Activated gamma-delta T cell (primary cell): ENCODE results near the gene COL4A6.

ENCODE experiments used
- DNase-seq: peaks from one replicate; lab custom pipeline; 2025; lab: John Stamatoyannopoulos, UW

Gene COL4A6

GRCh38 chrX:108216919-108217571 is 221.2 kb downstream of the COL4A6 start:
- DNase-seq = no peak

DNA sequence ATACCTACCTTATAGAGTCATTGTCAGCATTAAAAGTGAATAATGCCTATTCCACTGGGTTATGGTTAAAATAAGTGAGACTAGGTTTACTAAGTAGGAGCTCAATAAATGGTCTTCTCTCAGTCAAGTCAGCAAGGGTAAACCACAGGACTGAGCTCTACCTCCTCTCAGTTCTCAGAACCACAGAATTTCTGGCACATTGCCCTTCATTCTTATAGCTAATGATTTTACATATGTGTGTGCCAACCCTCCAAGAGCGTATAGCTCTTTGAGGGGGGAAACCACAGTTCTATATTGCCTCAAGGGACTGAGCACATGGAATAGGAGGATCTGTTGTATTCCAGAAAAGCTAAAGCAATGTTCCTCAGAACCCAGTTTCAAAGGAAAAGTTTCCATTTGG is 221.8 kb downstream of the COL4A6 start:
- DNase-seq = no peak

DNA sequence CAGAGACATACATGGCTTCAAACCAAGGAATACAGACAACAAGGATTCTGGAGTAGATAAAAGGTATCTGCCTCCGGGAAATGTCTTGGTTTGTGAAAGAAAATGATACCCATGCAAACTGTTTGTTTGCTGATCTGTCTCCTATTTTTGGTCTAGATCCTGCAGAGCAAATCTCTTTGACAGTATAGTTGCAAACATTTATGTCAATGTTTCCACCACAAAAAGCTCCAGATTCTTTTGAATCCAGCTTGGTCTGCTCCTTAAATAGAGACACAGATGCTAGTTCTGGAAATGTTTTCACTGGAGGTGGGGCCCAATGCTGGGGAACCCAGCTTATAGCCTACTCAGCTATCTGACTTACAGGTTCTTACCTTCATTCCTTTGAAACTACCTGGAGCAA is 226.9 kb downstream of the COL4A6 start:
- DNase-seq = no peak

GRCh38 chrX:108209006-108209554 is 229.1 kb downstream of the COL4A6 start:
- DNase-seq = no peak

- no peak for DNase-seq
Measured at GRCh38 chrX:108203540-108203939, 234.7 kb downstream of the COL4A6 start.

- DNase-seq = no peak
Measured at GRCh38 chrX:108199691-108200090, 238.5 kb downstream of the COL4A6 start.

GRCh38 chrX:108199041-108199440 is 239.2 kb downstream of the COL4A6 start:
- no peak for DNase-seq

- no peak for DNase-seq
Measured at GRCh38 chrX:108198420-108198819, 239.8 kb downstream of the COL4A6 start.

GRCh38 chrX:108186811-108187210 is 251.4 kb downstream of the COL4A6 start:
- DNase-seq = no peak

GRCh38 chrX:108178143-108178498 is 260.1 kb downstream of the COL4A6 start:
- no peak for DNase-seq

GRCh38 chrX:108177351-108178142 is 260.7 kb downstream of the COL4A6 start:
- no peak for DNase-seq

- no peak for DNase-seq
Measured at GRCh38 chrX:108173874-108174273, 264.3 kb downstream of the COL4A6 start.

- no peak for DNase-seq
Measured at GRCh38 chrX:108171671-108172070, 266.6 kb downstream of the COL4A6 start.

GRCh38 chrX:108169768-108170167 is 268.5 kb downstream of the COL4A6 start:
- no peak for DNase-seq

- no peak for DNase-seq
Measured at GRCh38 chrX:108168961-108169740, 269.1 kb downstream of the COL4A6 start.

DNA sequence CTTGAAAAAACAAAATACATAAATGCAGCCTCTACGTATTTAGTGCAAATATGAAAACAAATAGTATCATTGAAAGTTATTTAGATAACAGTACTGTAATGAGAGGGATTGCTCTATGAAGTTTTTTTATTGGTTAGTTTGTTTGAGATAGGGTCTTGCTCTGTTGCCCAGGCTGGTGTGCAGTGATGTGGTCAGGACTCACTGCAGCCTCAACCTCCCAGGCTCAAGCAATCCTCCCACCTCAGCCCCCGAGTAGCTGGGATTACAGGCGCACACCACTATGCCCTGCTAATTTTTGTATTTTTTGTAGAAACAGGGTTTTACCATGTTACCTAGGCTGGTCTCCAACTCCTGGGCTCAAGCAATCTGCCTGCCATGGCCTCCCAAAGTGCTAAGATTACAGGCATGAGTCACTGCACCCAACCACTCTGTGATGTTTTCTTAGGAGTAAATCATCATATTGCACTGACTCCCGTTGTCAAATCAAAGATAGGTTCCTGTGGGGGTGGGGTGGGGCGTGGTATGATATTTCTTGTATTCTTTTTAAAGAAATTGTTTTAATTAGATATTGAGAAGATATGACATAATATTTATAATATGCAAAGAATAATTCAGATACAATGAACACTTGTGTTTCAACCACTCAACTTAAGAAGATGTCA is 270.9 kb downstream of the COL4A6 start:
- no peak for DNase-seq

DNA sequence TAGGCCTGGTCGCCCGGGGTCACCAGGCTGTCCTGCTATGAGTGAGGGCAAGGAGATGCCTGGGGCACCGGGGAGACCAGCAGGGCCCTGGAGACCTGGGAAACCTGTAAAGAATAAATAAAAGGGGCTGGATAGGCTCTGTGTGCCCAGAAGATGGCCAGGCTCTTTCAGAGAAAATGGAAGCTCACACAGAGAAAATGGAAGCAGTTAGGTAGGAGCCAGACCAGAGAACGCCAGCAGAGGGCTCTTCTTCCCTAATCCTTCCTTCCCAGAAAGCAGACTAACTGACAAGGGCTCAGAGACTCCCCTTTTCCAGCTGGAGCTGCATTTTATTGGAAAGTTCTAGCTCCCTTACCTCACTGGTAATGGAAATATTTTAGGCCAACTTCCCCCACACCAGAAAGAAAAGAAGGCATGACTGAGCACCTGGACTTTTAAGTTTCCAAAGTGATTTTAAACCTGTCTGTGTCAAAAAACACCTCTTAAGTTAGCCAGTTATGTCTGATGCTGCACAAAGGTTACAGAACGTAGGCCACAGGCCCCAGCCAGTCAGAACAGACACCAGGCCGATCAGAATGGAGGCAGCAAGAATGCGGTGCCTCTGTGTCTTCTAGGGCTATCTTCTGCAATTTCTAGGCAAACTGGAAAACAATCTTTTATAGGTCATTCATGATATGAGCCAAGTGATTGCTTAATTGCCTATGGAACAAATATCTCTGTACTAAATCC is 272.7 kb downstream of the COL4A6 start:
- no peak for DNase-seq

- no peak for DNase-seq
Measured at GRCh38 chrX:108163333-108164082, 274.7 kb downstream of the COL4A6 start.

- no peak for DNase-seq
Measured at GRCh38 chrX:108162265-108162664, 276.0 kb downstream of the COL4A6 start.

DNA sequence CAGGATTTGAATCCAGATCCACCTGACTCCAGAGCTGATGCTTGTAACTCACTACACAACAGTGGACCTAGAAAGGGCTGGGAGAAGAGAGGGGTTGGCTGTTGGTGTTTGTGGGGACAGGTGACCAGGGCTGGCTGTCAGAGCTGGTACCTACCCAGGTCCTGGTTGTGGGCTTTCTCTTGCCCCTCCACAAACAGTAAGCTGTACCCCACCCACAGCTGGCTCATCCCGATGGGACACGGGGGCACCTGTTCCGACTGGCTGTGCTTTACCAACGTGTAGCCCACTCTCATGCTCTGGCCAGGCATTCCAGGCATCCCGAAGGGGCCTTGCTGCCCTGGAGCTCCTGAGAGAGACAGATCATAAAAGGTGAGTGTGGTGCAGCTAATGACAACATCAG is 277.9 kb downstream of the COL4A6 start:
- DNase-seq = no peak
